Immature natural killer cell (primary cell): ENCODE data around the gene MXD1. TPM values are rescaled to one million over a fixed set of nuclear protein-coding genes. Genes with fewer than 3 reads are reported as not detected.

Source experiments
- DNase-seq, 3 donors: peaks; one replicate each; pipeline ENCODE4 v3.0.0; 2022; ENCODE audit warnings: mixed read lengths in 1 of 3
- H3K27ac Mint-ChIP-seq, 6 donors: one replicate each; pipeline ENCODE4 v1.8.0; 2020; ENCODE audit warnings: mixed read lengths in 6 of 6, mild to moderate bottlenecking in 5 of 6, inconsistent platforms in 4 of 6, moderate library complexity in 3 of 6
- H3K27me3 Mint-ChIP-seq, 3 donors: one replicate each; pipeline ENCODE4 v1.8.0; 2020 to 2021; ENCODE audit warnings: low read depth in 3 of 3, mild to moderate bottlenecking in 3 of 3, mixed read lengths in 3 of 3, moderate library complexity in 3 of 3, inconsistent platforms in 1 of 3
- H3K36me3 Mint-ChIP-seq, 3 donors: one replicate each; pipeline ENCODE4 v1.8.0; 2020; ENCODE audit warnings: mixed read lengths in 3 of 3, inconsistent platforms in 2 of 3, mild to moderate bottlenecking in 2 of 3
- H3K4me1 Mint-ChIP-seq, 2 donors: one replicate each; pipeline ENCODE4 v1.8.0; 2020; ENCODE audit warnings: inconsistent platforms in 2 of 2, mild to moderate bottlenecking in 2 of 2, mixed read lengths in 2 of 2, moderate library complexity in 1 of 2
- H3K4me3 Mint-ChIP-seq, 5 donors: one replicate each; pipeline ENCODE4 v1.8.0; 2020; ENCODE audit warnings: mild to moderate bottlenecking in 5 of 5, mixed read lengths in 5 of 5, inconsistent platforms in 3 of 5, moderate library complexity in 3 of 5
- H3K9me3 Mint-ChIP-seq, 6 donors: one replicate each; pipeline ENCODE4 v1.8.0; 2020; ENCODE audit warnings: mild to moderate bottlenecking in 6 of 6, mixed read lengths in 6 of 6, inconsistent platforms in 4 of 6, moderate library complexity in 3 of 6
- polyA plus RNA-seq, 3 donors: library from polyadenylated mRNA; unstranded; fragments of 300-500 nt; fragmentation: Illumina TruSeq; gene quantifications; one replicate each; pipeline ENCODE4 v1.2.3, GENCODE V29; 2021

MXD1 gene
- polyA plus RNA-seq, 3 donors from 2014 or later, result 10.6 to 22.9 (median 18.6) TPM

DNA sequence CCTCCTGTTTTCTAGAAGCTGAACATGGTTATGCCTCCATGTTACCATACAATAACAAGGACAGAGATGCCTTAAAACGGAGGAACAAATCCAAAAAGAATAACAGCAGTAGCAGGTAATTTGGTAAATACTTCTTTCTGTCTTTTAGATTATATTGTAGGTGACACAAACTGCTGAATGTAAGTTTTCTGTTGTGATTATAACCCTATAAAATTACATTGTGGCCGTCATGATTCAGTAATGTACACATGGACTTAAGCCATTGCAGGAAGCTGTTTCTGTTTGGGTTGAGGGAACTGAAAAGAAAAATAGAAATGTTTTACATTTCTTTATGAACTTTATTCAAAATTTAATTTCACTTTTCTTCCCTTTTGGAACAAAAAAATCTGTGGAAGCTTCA, 1.2 kb downstream of the MXD1 start:
- peaks cover 4 to 13% (median 10%) of the 10 kb centered on the region in 3 donors for H3K36me3 Mint-ChIP-seq
- peak overlapping the region; percentile 77 to 85 (median 80) for H3K4me3 Mint-ChIP-seq
- H3K9me3 Mint-ChIP-seq, result no peaks in the 10 kb centered on the region
- peaks cover 5 to 8% (median 6%) of the 10 kb centered on the region in 3 donors for H3K27me3 Mint-ChIP-seq
- peak overlapping the region; percentile 63 to 90 (median 74) for H3K27ac Mint-ChIP-seq
- H3K4me1 Mint-ChIP-seq, result peaks cover 37 to 51% of the 10 kb centered on the region in 2 donors
- DNase-seq, result no peak

- Mint-ChIP-seq H3K4me3 (peak overlapping the region in 1 of 5 donors; percentile 5), H3K4me1 (peaks cover 33 to 48% of the 10 kb centered on the region in 2 donors), H3K27me3 (peaks cover 5 to 8% (median 6%) of the 10 kb centered on the region in 3 donors)
Observed at GRCh38 chr2:69917852-69918251, 2.9 kb downstream of the MXD1 start.

GRCh38 chr2:69918401-69918800, 3.5 kb downstream of the MXD1 start:
- peak overlapping the region in 3 of 6 donors; percentile 46 to 62 (median 62) for H3K27ac Mint-ChIP-seq
- peaks cover 5 to 8% (median 6%) of the 10 kb centered on the region in 3 donors for H3K27me3 Mint-ChIP-seq
- no peak overlapping the region for H3K4me3 Mint-ChIP-seq
- H3K4me1 Mint-ChIP-seq, result peaks cover 35 to 48% of the 10 kb centered on the region in 2 donors
- peaks cover 12 to 22% (median 17%) of the 10 kb centered on the region in 3 donors for H3K36me3 Mint-ChIP-seq
- H3K9me3 Mint-ChIP-seq, result no peaks in the 10 kb centered on the region
- no peak for DNase-seq

More at GRCh38 chr2:69917852-69918251, 2.9 kb downstream of the MXD1 start:
- DNase-seq, result no peak
- Mint-ChIP-seq H3K27ac (peak overlapping the region in 4 of 6 donors; percentile 42 to 62 (median 54)), H3K36me3 (peaks cover 10 to 20% (median 16%) of the 10 kb centered on the region in 3 donors), H3K9me3 (no peaks in the 10 kb centered on the region)

DNA sequence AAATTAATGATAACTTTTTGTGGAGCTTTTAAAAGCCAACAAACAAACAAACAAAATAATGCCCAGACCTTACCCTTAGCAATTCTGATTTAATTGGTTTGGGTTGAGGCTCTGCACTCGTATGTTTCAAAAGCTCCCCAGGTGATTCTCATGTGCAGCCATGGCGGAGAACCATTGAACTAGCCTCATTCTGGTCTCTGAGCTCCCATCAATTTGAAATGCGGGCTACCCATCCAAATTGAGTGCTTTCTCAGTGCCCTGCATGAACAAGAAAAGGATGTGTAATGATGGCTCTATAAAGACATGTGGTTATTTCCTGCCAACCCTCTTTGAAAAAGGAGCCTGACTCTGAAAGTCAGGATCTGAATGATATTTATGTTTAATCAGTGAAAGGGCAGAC, 8.2 kb downstream of the MXD1 start:
- Mint-ChIP-seq H3K4me3 (no peak overlapping the region), H3K9me3 (no peaks in the 10 kb centered on the region), H3K27me3 (peaks cover 0 to 2% (median 0%) of the 10 kb centered on the region in 3 donors), H3K4me1 (peaks cover 17 to 48% of the 10 kb centered on the region in 2 donors), H3K36me3 (peaks cover 16 to 30% (median 18%) of the 10 kb centered on the region in 3 donors), H3K27ac (no peak overlapping the region)
- DNase-seq, result no peak

DNA sequence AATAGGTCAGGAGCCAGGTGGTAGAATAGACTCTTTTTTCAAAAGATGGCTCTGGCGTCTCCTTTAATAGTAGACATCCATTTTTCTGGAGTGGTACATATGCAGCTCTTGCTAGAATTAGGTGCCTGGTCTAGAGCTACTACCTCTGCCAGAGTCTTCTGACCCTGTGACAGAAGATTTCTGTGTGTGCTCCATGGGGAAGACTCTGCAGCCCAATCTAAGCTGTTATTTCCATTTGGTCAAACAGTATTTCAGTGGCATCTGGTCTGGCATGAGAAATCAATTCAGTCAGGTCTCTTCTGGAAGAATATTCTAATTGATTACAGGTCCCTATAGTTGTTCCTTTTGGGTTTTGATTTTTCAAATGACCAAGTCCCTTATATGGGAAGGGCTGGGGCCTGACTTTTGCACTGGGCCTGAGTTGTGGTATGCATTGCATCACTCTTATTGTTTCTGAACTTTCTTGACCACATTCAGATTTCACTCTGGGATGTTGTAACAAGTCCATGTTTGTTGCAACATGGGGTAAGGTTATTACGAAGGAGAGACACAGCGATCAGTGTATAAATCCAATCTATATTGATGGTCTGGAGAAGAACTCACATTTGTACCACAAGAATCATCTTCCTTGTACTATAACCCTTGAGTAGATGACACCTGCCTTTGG, 12.1 kb downstream of the MXD1 start:
- H3K27ac Mint-ChIP-seq, result peak overlapping the region in 1 of 6 donors; percentile 54

GRCh38 chr2:69931832-69932595, 17.1 kb downstream of the MXD1 start:
- Mint-ChIP-seq H3K27ac (peak overlapping the region; percentile 70 to 83 (median 73)), H3K9me3 (no peaks in the 10 kb centered on the region), H3K27me3 (peaks cover 1 to 4% (median 2%) of the 10 kb centered on the region in 3 donors), H3K36me3 (peaks cover 17 to 36% (median 18%) of the 10 kb centered on the region in 3 donors), H3K4me3 (peak overlapping the region; percentile 31 to 72 (median 38)), H3K4me1 (peaks cover 35 to 69% of the 10 kb centered on the region in 2 donors)
- DNase-seq, result no peak

More for the DNA sequence above, 12.1 kb downstream of the MXD1 start:
- no peak for DNase-seq
- H3K4me3 Mint-ChIP-seq, result no peak overlapping the region
- H3K4me1 Mint-ChIP-seq, result peaks cover 29 to 72% of the 10 kb centered on the region in 2 donors
- H3K36me3 Mint-ChIP-seq, result peaks cover 7 to 21% (median 12%) of the 10 kb centered on the region in 3 donors
- H3K9me3 Mint-ChIP-seq, result no peaks in the 10 kb centered on the region
- H3K27me3 Mint-ChIP-seq, result peaks cover 0 to 1% (median 0%) of the 10 kb centered on the region in 3 donors

DNA sequence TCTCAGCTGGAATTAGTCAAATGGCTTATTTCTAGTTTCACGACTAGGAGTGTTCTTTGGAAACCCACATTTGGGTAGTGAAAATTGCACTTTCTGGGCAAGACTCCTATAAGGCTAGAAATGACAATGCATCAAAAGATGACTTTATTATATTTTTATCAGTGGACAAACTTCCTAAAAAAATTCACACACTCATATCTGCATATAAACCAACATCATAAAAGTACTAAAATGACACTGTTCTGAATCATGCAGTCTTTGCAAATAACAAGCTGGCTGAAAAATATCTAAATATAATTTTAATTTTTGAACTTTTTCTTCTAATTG, 17.6 kb downstream of the MXD1 start:
- Mint-ChIP-seq H3K4me1 (peaks cover 33 to 65% of the 10 kb centered on the region in 2 donors), H3K36me3 (peaks cover 15 to 38% (median 18%) of the 10 kb centered on the region in 3 donors), H3K27me3 (peaks cover 1 to 5% (median 2%) of the 10 kb centered on the region in 3 donors), H3K9me3 (no peaks in the 10 kb centered on the region), H3K4me3 (no peak overlapping the region), H3K27ac (peak overlapping the region in 3 of 6 donors; percentile 70 to 75 (median 73))
- DNase-seq, result no peak

- no peak for DNase-seq
- Mint-ChIP-seq H3K4me1 (peaks cover 33 to 60% of the 10 kb centered on the region in 2 donors), H3K36me3 (peaks cover 21 to 41% (median 23%) of the 10 kb centered on the region in 3 donors), H3K27ac (peak overlapping the region in 5 of 6 donors; percentile 24 to 65 (median 54)), H3K27me3 (peaks cover 1 to 5% (median 2%) of the 10 kb centered on the region in 3 donors), H3K9me3 (no peaks in the 10 kb centered on the region), H3K4me3 (no peak overlapping the region)
Observed at GRCh38 chr2:69933254-69933828, 18.4 kb downstream of the MXD1 start.

- H3K27ac Mint-ChIP-seq, result peak overlapping the region in 4 of 6 donors; percentile 41 to 65 (median 48)
- no peaks in the 10 kb centered on the region for H3K9me3 Mint-ChIP-seq
- peaks cover 28 to 47% (median 30%) of the 10 kb centered on the region in 3 donors for H3K36me3 Mint-ChIP-seq
- no peak for DNase-seq
- H3K27me3 Mint-ChIP-seq, result peaks cover 1 to 5% (median 2%) of the 10 kb centered on the region in 3 donors
- no peak overlapping the region for H3K4me3 Mint-ChIP-seq
- peaks cover 32 to 56% of the 10 kb centered on the region in 2 donors for H3K4me1 Mint-ChIP-seq
Observed at GRCh38 chr2:69933839-69934613, 19.1 kb downstream of the MXD1 start.

- H3K4me3 Mint-ChIP-seq, result no peak overlapping the region
- H3K36me3 Mint-ChIP-seq, result peaks cover 30 to 51% (median 31%) of the 10 kb centered on the region in 3 donors
- peaks cover 30 to 51% of the 10 kb centered on the region in 2 donors for H3K4me1 Mint-ChIP-seq
- H3K27ac Mint-ChIP-seq, result peak overlapping the region in 4 of 6 donors; percentile 9 to 51 (median 46)
- no peak for DNase-seq
- H3K9me3 Mint-ChIP-seq, result no peaks in the 10 kb centered on the region
- H3K27me3 Mint-ChIP-seq, result peaks cover 1 to 5% (median 2%) of the 10 kb centered on the region in 3 donors
Observed at GRCh38 chr2:69934614-69934908, 19.7 kb downstream of the MXD1 start.

DNA sequence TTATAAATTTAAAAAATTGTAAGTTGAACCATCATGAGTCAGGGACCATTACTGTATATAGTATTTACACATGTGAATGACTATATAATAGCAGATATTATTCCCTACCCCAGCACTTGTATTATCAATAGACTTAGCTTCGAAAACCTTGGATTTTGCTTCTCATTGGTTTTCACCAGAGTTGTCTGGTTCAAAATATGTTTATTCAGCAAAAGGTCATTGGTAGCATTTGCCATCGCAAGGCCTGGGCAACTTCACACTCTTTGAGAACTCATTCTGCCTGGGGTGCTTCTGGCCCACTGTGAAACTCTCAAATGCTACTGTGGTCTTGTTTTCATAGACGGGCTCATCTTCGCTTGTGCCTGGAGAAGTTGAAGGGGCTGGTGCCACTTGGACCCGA, 20.1 kb downstream of the MXD1 start:
- Mint-ChIP-seq H3K27ac (peak overlapping the region in 1 of 6 donors; percentile 17), H3K36me3 (peaks cover 31 to 51% (median 33%) of the 10 kb centered on the region in 3 donors), H3K9me3 (no peaks in the 10 kb centered on the region)

DNA sequence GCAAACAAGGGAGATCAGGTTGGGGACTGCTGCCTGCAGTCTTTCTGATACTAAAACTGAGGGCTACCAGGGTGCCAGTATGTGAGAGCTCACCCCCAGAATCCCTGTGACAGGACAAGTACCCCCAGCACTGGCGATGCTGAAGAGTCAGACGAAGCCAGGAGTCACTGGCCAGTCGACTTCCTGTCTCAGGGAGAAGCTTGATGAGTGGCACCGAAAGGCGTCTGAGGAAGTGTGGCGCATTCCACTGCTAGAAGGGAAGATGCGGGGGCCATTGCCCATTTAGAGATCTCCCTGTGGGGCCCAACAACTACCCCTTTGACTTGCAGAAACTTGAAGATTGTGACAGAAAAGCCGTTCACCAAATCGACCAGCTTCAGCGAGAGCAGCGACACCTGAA, 22.0 kb downstream of the MXD1 start:
- Mint-ChIP-seq H3K4me3 (no peak overlapping the region), H3K27ac (peak overlapping the region in 1 of 6 donors; percentile 52), H3K27me3 (peaks cover 1 to 3% (median 2%) of the 10 kb centered on the region in 3 donors), H3K36me3 (peaks cover 33 to 64% (median 42%) of the 10 kb centered on the region in 3 donors), H3K9me3 (no peaks in the 10 kb centered on the region), H3K4me1 (peaks cover 19 to 30% of the 10 kb centered on the region in 2 donors)
- no peak for DNase-seq

More for the DNA sequence above, 20.1 kb downstream of the MXD1 start:
- H3K4me3 Mint-ChIP-seq, result no peak overlapping the region
- DNase-seq, result no peak
- H3K27me3 Mint-ChIP-seq, result peaks cover 1 to 5% (median 2%) of the 10 kb centered on the region in 3 donors
- H3K4me1 Mint-ChIP-seq, result peaks cover 29 to 47% of the 10 kb centered on the region in 2 donors

DNA sequence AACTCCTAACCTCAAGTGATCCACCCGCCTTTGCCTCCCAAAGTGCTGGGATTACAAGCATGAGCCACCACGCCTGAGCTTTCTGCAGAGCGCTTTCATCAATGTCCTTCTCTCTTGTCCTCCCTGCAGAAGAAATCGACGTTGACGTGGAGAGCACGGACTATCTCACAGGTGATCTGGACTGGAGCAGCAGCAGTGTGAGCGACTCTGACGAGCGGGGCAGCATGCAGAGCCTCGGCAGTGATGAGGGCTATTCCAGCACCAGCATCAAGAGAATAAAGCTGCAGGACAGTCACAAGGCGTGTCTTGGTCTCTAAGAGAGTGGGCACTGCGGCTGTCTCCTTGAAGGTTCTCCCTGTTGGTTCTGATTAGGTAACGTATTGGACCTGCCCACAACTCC, 23.1 kb downstream of the MXD1 start:
- H3K4me3 Mint-ChIP-seq, result peak overlapping the region in 1 of 5 donors; percentile 25
- peak overlapping the region in 2 of 6 donors; percentile 12 to 65 for H3K27ac Mint-ChIP-seq
- no peak for DNase-seq
- no peaks in the 10 kb centered on the region for H3K9me3 Mint-ChIP-seq
- peaks cover 1 to 3% (median 2%) of the 10 kb centered on the region in 3 donors for H3K27me3 Mint-ChIP-seq
- peaks cover 12 to 23% of the 10 kb centered on the region in 2 donors for H3K4me1 Mint-ChIP-seq
- peaks cover 33 to 66% (median 46%) of the 10 kb centered on the region in 3 donors for H3K36me3 Mint-ChIP-seq
